Progenitor cell of endocrine pancreas (in vitro differentiated cells): ENCODE results near the gene UCHL1. TPM values are rescaled to one million over a fixed set of nuclear protein-coding genes. Genes with fewer than 3 reads are reported as not detected.

ENCODE experiments used
- DNase-seq: peaks from one replicate; pipeline ENCODE4 v3.0.0; 2021; ENCODE audit warnings: low spot score; ENCODE audit not compliant: unreplicated experiment
- H3K27ac Mint-ChIP-seq: 2 replicates; pipeline ENCODE4 v1.8.0; 2021; ENCODE audit warnings: mild to moderate bottlenecking, moderate library complexity, mixed read lengths
- H3K27me3 Mint-ChIP-seq: 2 replicates; pipeline ENCODE4 v1.8.0; 2021; ENCODE audit warnings: mixed read lengths
- H3K36me3 Mint-ChIP-seq: 2 replicates; pipeline ENCODE4 v1.8.0; 2022; ENCODE audit warnings: mixed read lengths; ENCODE audit not compliant: insufficient read depth
- H3K4me1 Mint-ChIP-seq: 2 replicates; pipeline ENCODE4 v1.8.0; 2021; ENCODE audit warnings: low read depth, mixed read lengths
- H3K4me3 Mint-ChIP-seq: 2 replicates; pipeline ENCODE4 v1.8.0; 2021; ENCODE audit warnings: low read depth, mild to moderate bottlenecking, moderate library complexity, mixed read lengths
- H3K9me3 Mint-ChIP-seq: 2 replicates; pipeline ENCODE4 v1.8.0; 2021; ENCODE audit warnings: low read depth, mixed read lengths
- CTCF ChIP-seq: fragments of 200-600 bp; sonication (generic); IDR thresholded peaks from one replicate; pipeline ENCODE4 v1.5.0; 2021; ENCODE audit warnings: antibody characterized with exemption, mild to moderate bottlenecking; ENCODE audit not compliant: unreplicated experiment
- total RNA-seq: library from RNA; stranded (reverse); gene quantifications from 2 replicates; pipeline ENCODE4 v1.2.1, GENCODE V29; 2021

The UCHL1 gene
- total RNA-seq, 1 donor from 2014 or later, result 270 TPM

GRCh38 chr4:41257257-41257901, 651 bp downstream of the UCHL1 start:
- DNase-seq, result peak; percentile 59
- peak overlapping the region; percentile 95 for H3K27ac Mint-ChIP-seq
- H3K27me3 Mint-ChIP-seq, result peaks cover 15% of the 10 kb centered on the region
- TF ChIP-seq CTCF, result no peak
- peaks cover 15% of the 10 kb centered on the region for H3K4me1 Mint-ChIP-seq
- peaks cover 9% of the 10 kb centered on the region for H3K36me3 Mint-ChIP-seq
- H3K4me3 Mint-ChIP-seq, result peak overlapping the region; percentile 88
- no peaks in the 10 kb centered on the region for H3K9me3 Mint-ChIP-seq

GRCh38 chr4:41257906-41258305, 1.2 kb downstream of the UCHL1 start:
- Mint-ChIP-seq H3K4me3 (peak overlapping the region; percentile 88), H3K27me3 (peaks cover 15% of the 10 kb centered on the region), H3K36me3 (peaks cover 9% of the 10 kb centered on the region), H3K4me1 (peaks cover 15% of the 10 kb centered on the region), H3K27ac (peak overlapping the region; percentile 95), H3K9me3 (no peaks in the 10 kb centered on the region)
- DNase-seq, result no peak
- TF ChIP-seq CTCF, result no peak

GRCh38 chr4:41258783-41259182, 2.1 kb downstream of the UCHL1 start:
- Mint-ChIP-seq H3K27ac (no peak overlapping the region), H3K4me3 (peak overlapping the region; percentile 88)

GRCh38 chr4:41260116-41260733, 3.5 kb downstream of the UCHL1 start:
- Mint-ChIP-seq H3K4me3 (no peak overlapping the region), H3K27me3 (peaks cover 13% of the 10 kb centered on the region), H3K4me1 (peaks cover 15% of the 10 kb centered on the region), H3K9me3 (no peaks in the 10 kb centered on the region), H3K27ac (no peak overlapping the region), H3K36me3 (peaks cover 17% of the 10 kb centered on the region)
- no peak for TF ChIP-seq CTCF
- DNase-seq, result no peak

More at GRCh38 chr4:41258783-41259182, 2.1 kb downstream of the UCHL1 start:
- Mint-ChIP-seq H3K4me1 (peaks cover 15% of the 10 kb centered on the region), H3K27me3 (peaks cover 15% of the 10 kb centered on the region), H3K9me3 (no peaks in the 10 kb centered on the region), H3K36me3 (peaks cover 15% of the 10 kb centered on the region)
- TF ChIP-seq CTCF, result peak; percentile 49
- DNase-seq, result no peak

GRCh38 chr4:41262198-41262597, 5.5 kb downstream of the UCHL1 start:
- H3K27ac Mint-ChIP-seq, result no peak overlapping the region
- H3K4me1 Mint-ChIP-seq, result peaks cover 9% of the 10 kb centered on the region
- no peaks in the 10 kb centered on the region for H3K9me3 Mint-ChIP-seq
- H3K27me3 Mint-ChIP-seq, result peaks cover 4% of the 10 kb centered on the region
- no peak for TF ChIP-seq CTCF
- DNase-seq, result no peak
- H3K36me3 Mint-ChIP-seq, result peaks cover 24% of the 10 kb centered on the region
- no peak overlapping the region for H3K4me3 Mint-ChIP-seq
